HepG2 (cell line): ENCODE data around the gene USP25. TPM values are rescaled to one million over a fixed set of nuclear protein-coding genes. Genes with fewer than 3 reads are reported as not detected.

ENCODE experiments used
- ATAC-seq: fragments of 200-7000 bp; cut with Tn5 transposase; 3 replicates; pipeline ENCODE4 v1.9.1; 2020; ENCODE audit warnings: mild to moderate bottlenecking, moderate library complexity
- BruUV-seq: library from RNA; stranded (reverse); fragments of 400-500 nt; replicated peaks from 2 replicates; lab custom pipeline; 2021; lab: Mats Ljungman, UMichigan
- CTCF ChIA-PET: fragments of 300-600 bp; formaldehyde crosslinking; extraction: SDS; loops from one replicate; lab custom pipeline; 2021; ENCODE audit warnings: low total read pairs, inconsistent platforms, low intra/inter-chr PET ratio; lab: Yijun Ruan, JAX
- POLR2A ChIA-PET: fragments of 350-600 bp; sonication (Branson Sonifier 250); formaldehyde crosslinking; loops from one replicate; lab custom pipeline; 2020; ENCODE audit warnings: antibody characterized with exemption, inconsistent platforms; lab: Yijun Ruan, JAX
- DNase-seq: peaks from one replicate; pipeline ENCODE4 v3.0.0-alpha.2; 2015; ENCODE audit warnings: low spot score
- FAIRE-seq: peaks from 3 replicates; lab custom pipeline; 2011; peaks lifted over from hg19 to GRCh38; lab: Jason Lieb, UNC
- H2AFZ ChIP-seq: one replicate; pipeline ENCODE4 v1.6.1; 2011; ENCODE audit warnings: low read length, inconsistent platforms
- H3K27ac ChIP-seq: fragments of 300-600 bp; 3 replicates; pipeline ENCODE4 v1.8.0; 2011; ENCODE audit warnings: mixed run types, mild to moderate bottlenecking, mixed read lengths, low read length, inconsistent platforms; ENCODE audit not compliant: insufficient read depth; ENCODE audit errors: extremely low read length
- H3K27me3 ChIP-seq, 2 experiments: fragments of 200-600 bp in 1 of 2; 2 replicates in 1 of 2; 3 replicates in 1 of 2; pipeline versions ENCODE4 v1.6.0 to v1.8.0; 2011; ENCODE audit warnings: low read length in 2 of 2, mild to moderate bottlenecking in 2 of 2, moderate library complexity in 2 of 2, inconsistent platforms in 1 of 2; ENCODE audit not compliant: insufficient read depth in 2 of 2, control insufficient read depth in 1 of 2
- H3K36me3 ChIP-seq, 2 experiments: fragments of 200-600 bp in 1 of 2; replicated peaks in 1 of 2; 2 replicates in 1 of 2; 3 replicates in 1 of 2; pipeline versions ENCODE4 v1.5.1 to v1.8.0; 2011; ENCODE audit warnings: low read length in 2 of 2, inconsistent platforms in 1 of 2; ENCODE audit not compliant: insufficient read depth in 2 of 2, control insufficient read depth in 1 of 2
- H3K4me1 ChIP-seq: 2 replicates; pipeline ENCODE4 v1.5.1; 2012; ENCODE audit warnings: low read length, inconsistent platforms; ENCODE audit not compliant: insufficient read depth
- H3K4me2 ChIP-seq: 2 replicates; pipeline ENCODE4 v1.6.0; 2011; ENCODE audit warnings: low read depth, low read length, inconsistent platforms
- H3K4me3 ChIP-seq, 3 experiments: fragments of 200-600 bp in 1 of 3; sonication (generic), shearing (Covaris generic) in 1 of 3; replicated peaks in 1 of 3; 2 replicates each; pipeline ENCODE4 v1.5.1; 2011 to 2016; ENCODE audit warnings: low read length in 3 of 3, inconsistent platforms in 2 of 3, low read depth in 2 of 3, mild to moderate bottlenecking in 2 of 3, control low read depth in 1 of 3, mixed read lengths in 1 of 3; ENCODE audit not compliant: insufficient read depth in 1 of 3
- H3K79me2 ChIP-seq: one replicate; pipeline ENCODE4 v1.6.1; 2011; ENCODE audit warnings: low read length, inconsistent platforms; ENCODE audit not compliant: insufficient read depth
- H3K9ac ChIP-seq: 2 replicates; pipeline ENCODE4 v1.6.0; 2011; ENCODE audit warnings: mild to moderate bottlenecking, low read depth, low read length, inconsistent platforms; ENCODE audit not compliant: insufficient read depth
- H3K9me3 ChIP-seq: 2 replicates; pipeline ENCODE4 v1.5.1; 2012; ENCODE audit warnings: mild to moderate bottlenecking, low read length
- H4K20me1 ChIP-seq: 2 replicates; pipeline ENCODE4 v1.6.0; 2011; ENCODE audit warnings: inconsistent platforms, mild to moderate bottlenecking, low read length, moderate library complexity; ENCODE audit not compliant: insufficient read depth
- ARNTL ChIP-seq: sonication (generic); formaldehyde crosslinking; IDR thresholded peaks from 2 replicates; pipeline ENCODE4 v1.4.0; 2020; ENCODE audit warnings: mild to moderate bottlenecking, missing genetic modification reagents
- BCL6 ChIP-seq: IDR thresholded peaks from 2 replicates; pipeline ENCODE4 v1.6.1; 2016; ENCODE audit warnings: missing genetic modification reagents, missing compliant biosample characterization
- CENPX ChIP-seq: sonication (generic); formaldehyde crosslinking; IDR thresholded peaks from 2 replicates; pipeline ENCODE4 v1.9.0; 2021; ENCODE audit warnings: mild to moderate bottlenecking, missing genetic modification reagents, moderate library complexity
- KLF15 ChIP-seq: sonication (generic); formaldehyde crosslinking; IDR thresholded peaks from 2 replicates; pipeline ENCODE4 v1.8.1; 2023; ENCODE audit warnings: borderline replicate concordance, mild to moderate bottlenecking, inconsistent platforms, missing genetic modification reagents, mixed read lengths
- PHF20 ChIP-seq: sonication (generic); formaldehyde crosslinking; IDR thresholded peaks from 2 replicates; pipeline ENCODE4 v1.5.0; 2020; ENCODE audit warnings: mild to moderate bottlenecking, missing genetic modification reagents
- RNF219 ChIP-seq: sonication (generic); formaldehyde crosslinking; IDR thresholded peaks from 2 replicates; pipeline ENCODE4 v1.5.0; 2020; ENCODE audit warnings: mild to moderate bottlenecking, missing genetic modification reagents
- RORA ChIP-seq: sonication (generic); formaldehyde crosslinking; IDR thresholded peaks from 2 replicates; pipeline ENCODE4 v1.5.0; 2020; ENCODE audit warnings: mild to moderate bottlenecking, missing genetic modification reagents, moderate library complexity
- SKIL ChIP-seq: sonication (generic); formaldehyde crosslinking; IDR thresholded peaks from 2 replicates; pipeline ENCODE4 v1.8.0; 2022; ENCODE audit warnings: missing genetic modification reagents, mild to moderate bottlenecking, moderate library complexity, borderline replicate concordance
- STAT5B ChIP-seq: sonication (generic); formaldehyde crosslinking; IDR thresholded peaks from 2 replicates; pipeline ENCODE4 v1.4.0; 2020; ENCODE audit warnings: missing genetic modification reagents
- WGBS: methylation state at CpG from one replicate; pipeline ENCODE4 v1.1.6; 2017; ENCODE audit warnings: low lambda C conversion rate; 5-methylcytosine and 5-hydroxymethylcytosine counted together
- in situ Hi-C: cut with HindIII; loops from 2 replicates; pipeline ENCODE4 v1.10.0; 2017; ENCODE audit warnings: low pct_unique_long_range_greater_than_20kb; ENCODE audit not compliant: extremely low pct_ligation_motif_present
- intact Hi-C: fragments of 100-400 bp; cut with micrococcal nuclease; formaldehyde crosslinking; loops from one replicate; pipeline ENCODE4 v1.10.0; 2022; ENCODE audit not compliant: unreplicated experiment
- polyA plus RNA-seq, 8 experiments: library from polyadenylated mRNA; depleted of rRNA in 3 of 8; stranded (reverse) in 7 of 8; unstranded in 1 of 8; fragments of >200 nt; fragmentation: Illumina TruSeq in 4 of 8; extraction: Trizol in 4 of 8; gene quantifications; 2 replicates each; pipeline versions ENCODE4 v1.2.1 to v1.2.3, GENCODE V29; 2011 to 2016; ENCODE audit warnings: low read depth in 4 of 8, missing spikeins in 1 of 8, mixed read lengths in 1 of 8; ENCODE audit not compliant: insufficient read depth in 1 of 8
- total RNA-seq, 5 experiments: library from RNA; depleted of rRNA; stranded (reverse); fragments of >200 nt; fragmentation: Illumina TruSeq; extraction: Trizol; gene quantifications; 2 replicates each; pipeline ENCODE4 v1.2.3, GENCODE V29; 2016; ENCODE audit warnings: low read depth in 1 of 5

The USP25 gene
- total and polyA plus RNA-seq, 2 of the 13 experiments (the other 11 are each of a cell fraction or from before 2014, with no cell fraction given): 12.4 to 26.3 TPM

GRCh38 chr21:15797577-15798363 lies 68.0 kb downstream of the USP25 start:
- TF ChIP-seq ARNTL (CRISPR knock-in tag) (no peak), BCL6 (CRISPR knock-in tag) (0 out of 2 replicates have a peak, but pooled peaks have one; percentile 11)
- no TSS peak for BruUV-seq
- in situ Hi-C loops: no loop called here
- no peaks in the 10 kb centered on the region for H3K79me2 ChIP-seq
- DNase-seq: no peak
- CTCF ChIA-PET: no interaction called here
- no peaks in the 10 kb centered on the region for H3K27me3 ChIP-seq
- no peak overlapping the region for H2AFZ ChIP-seq
- POLR2A ChIA-PET: no interaction called here
- H3K4me3 ChIP-seq: no peak overlapping the region
- no peaks in the 10 kb centered on the region for H3K4me1 ChIP-seq
- intact Hi-C loops: no loop called here
- H3K4me2 ChIP-seq: no peak overlapping the region
- WGBS: 93% methylated on average over 3 of the region's 3 CpGs
- no peak for ATAC-seq
- H3K36me3 ChIP-seq: 0 out of 5 replicates have a peak, but pooled peaks cover 0 to 4% of the 10 kb centered on the region in 2 experiments
- H3K9me3 ChIP-seq: no peaks in the 10 kb centered on the region
- H4K20me1 ChIP-seq: no peaks in the 10 kb centered on the region
- FAIRE-seq: no peak
- H3K9ac ChIP-seq: no peak overlapping the region
- H3K27ac ChIP-seq: no peak overlapping the region

GRCh38 chr21:15801352-15801863 lies 71.6 kb downstream of the USP25 start:
- no peak for TF ChIP-seq PHF20
- no peak for TF ChIP-seq CENPX
- no peak for TF ChIP-seq RNF219 (CRISPR knock-in tag)
- no peak for TF ChIP-seq RORA
- no peak for TF ChIP-seq KLF15 (CRISPR knock-in tag)
- no peak for TF ChIP-seq SKIL (CRISPR knock-in tag)
- no peak for TF ChIP-seq STAT5B (CRISPR knock-in tag)
- TF ChIP-seq, all 625 proteins: peak for 0
- POLR2A ChIA-PET: no interaction called here
- 0 out of 5 replicates have a peak, but pooled peaks cover 0 to 6% of the 10 kb centered on the region in 2 experiments for H3K36me3 ChIP-seq
- no TSS peak for BruUV-seq
- H4K20me1 ChIP-seq: no peaks in the 10 kb centered on the region
- H3K9ac ChIP-seq: no peak overlapping the region
- FAIRE-seq: no peak
- WGBS: 96% methylated on average over 3 of the region's 3 CpGs
- H3K27me3 ChIP-seq: no peaks in the 10 kb centered on the region
- no peaks in the 10 kb centered on the region for H3K9me3 ChIP-seq
- CTCF ChIA-PET: no interaction called here
- ATAC-seq: no peak
- no peaks in the 10 kb centered on the region for H3K4me1 ChIP-seq
- in situ Hi-C loops: no loop called here
- H3K4me3 ChIP-seq: no peak overlapping the region
- no peak for DNase-seq
- H2AFZ ChIP-seq: no peak overlapping the region
- no peak overlapping the region for H3K27ac ChIP-seq
- no peaks in the 10 kb centered on the region for H3K79me2 ChIP-seq
- no peak overlapping the region for H3K4me2 ChIP-seq
- intact Hi-C loops: no loop called here
